Stimulated activated CD4-positive, alpha-beta T cell treated with anti-CD3 and anti-CD28 coated beads, Interleukin-12 subunit alpha, Interleukin-12 subunit beta, amount 100 ng/mL, for 24 hours (primary cell): ENCODE data around the gene FMOD.

Experiments
- DNase-seq, 2 experiments: peaks; one replicate each; pipeline ENCODE4 v3.0.0-alpha.2; 2020; ENCODE audit warnings: low read depth in 2 of 2

FMOD gene

DNA sequence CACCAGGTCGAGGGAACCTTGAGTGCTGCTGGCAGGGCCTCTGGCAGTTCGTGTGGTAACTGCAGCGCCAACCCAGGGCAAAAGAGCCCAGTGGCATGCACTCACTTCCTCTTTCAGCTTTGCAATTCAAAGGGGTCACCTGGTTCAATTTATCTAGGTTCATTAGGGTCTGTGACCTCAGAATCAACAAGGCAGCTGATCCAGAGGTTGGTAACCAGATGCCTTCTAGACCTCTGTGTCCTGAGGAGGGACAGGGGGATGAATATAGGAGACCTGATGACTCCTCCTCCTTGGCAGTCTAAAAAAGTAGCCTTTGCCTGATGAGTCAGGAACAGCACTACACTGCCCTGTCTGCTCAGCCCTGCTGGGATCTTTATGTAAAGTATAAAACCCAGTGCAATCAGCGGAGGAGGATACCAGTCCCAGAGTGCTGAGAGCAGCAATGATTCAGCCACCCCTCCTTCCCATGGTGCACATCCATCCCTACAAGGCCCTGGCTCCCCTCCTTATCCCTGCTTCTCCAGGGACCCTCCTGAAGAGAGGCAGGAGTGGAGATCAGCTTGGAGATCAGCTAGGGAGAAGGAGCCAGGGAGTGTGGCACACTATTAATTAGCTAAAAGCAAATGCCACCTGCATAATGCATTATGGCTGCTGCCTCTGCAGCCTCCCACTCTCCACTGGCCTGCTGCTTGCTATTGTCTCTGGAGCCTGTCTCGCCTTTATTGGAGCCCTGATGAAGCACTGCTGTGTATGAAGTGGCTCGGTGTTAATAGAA is 11.2 kb upstream of the FMOD start:
- no peak for DNase-seq

- no peak for DNase-seq
These were observed 9.7 kb upstream of the FMOD start for GRCh38 chr1:203360547-203361185.

- DNase-seq: no peak
These were observed 8.2 kb upstream of the FMOD start for GRCh38 chr1:203359010-203359571.

DNA sequence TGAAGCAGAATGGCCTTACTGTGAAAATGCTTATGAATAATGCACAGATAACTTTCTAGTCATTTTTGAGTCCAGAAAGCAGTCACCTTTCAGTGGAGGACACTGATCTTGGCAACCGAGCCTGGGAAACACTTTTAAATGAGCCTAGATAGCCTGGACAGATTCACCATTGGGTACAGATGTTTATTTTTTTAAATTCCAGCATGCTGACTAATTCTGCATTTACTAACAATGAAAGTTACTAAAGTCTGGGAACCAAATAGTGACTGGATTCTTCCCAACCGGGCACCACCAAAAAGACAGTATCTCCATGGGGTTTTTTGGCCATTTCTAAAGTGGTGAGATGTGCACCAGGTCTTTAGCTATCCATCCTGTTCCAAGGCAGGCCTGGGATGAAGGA is 3.3 kb upstream of the FMOD start:
- DNase-seq: no peak

DNA sequence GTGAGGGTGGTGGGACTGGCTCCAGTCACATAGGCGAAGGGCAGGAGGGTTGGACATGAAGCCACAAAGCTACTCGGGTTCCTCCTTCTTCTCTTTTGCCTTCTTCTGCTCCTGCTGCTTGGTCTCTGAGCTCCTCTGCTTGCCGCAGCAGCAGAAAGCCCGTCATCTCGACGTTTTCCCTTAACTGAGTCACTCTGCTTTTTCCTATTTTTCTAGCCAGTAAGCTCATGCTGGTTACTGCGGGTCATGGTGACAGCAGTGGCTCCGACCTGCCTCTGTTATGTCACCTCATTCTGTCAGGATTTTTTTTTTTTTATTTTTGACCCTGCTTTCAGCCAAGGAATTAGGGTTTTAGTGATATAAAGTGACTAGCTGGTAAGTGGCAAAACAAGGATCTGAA is 2.6 kb upstream of the FMOD start:
- no peak for DNase-seq

DNA sequence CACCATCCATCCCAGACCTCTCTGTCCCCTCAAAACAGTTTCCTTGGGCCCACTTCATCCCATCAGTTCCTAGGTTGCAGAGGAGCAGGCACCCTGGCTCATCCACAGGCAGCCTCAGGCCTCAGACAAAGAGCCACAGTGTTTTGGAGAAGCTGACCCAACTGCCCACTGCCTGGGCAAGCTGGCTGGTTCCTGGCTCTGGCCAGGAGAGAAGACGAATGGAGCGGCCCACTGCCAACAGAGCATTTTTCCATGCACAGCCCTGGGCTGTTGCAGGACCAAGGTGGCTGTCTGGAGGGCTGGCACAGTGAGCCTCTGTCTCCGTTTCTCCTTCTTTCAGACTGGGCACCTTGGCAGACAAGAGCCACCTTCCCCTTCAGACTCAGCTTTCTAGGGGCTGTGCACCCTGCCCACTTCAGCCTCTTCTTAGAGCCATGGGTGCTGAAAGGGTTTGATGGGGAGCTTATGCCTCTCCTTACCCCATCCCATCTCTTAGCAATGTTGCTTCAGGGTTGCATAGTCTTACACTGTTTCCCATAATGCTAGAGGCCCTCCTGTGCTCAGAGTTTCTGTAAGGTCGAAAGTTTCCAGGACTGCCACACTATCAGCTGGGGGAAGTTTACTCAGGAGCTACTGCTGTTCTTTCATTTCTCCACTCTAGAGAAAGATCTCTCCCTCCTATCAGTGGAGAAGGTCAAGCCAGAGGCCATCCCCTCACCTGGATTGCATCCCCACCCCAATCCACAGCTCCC is 973 bp downstream of the FMOD start:
- DNase-seq: no peak

- DNase-seq: no peak
These were observed 1.8 kb downstream of the FMOD start for GRCh38 chr1:203349166-203349565.

DNA sequence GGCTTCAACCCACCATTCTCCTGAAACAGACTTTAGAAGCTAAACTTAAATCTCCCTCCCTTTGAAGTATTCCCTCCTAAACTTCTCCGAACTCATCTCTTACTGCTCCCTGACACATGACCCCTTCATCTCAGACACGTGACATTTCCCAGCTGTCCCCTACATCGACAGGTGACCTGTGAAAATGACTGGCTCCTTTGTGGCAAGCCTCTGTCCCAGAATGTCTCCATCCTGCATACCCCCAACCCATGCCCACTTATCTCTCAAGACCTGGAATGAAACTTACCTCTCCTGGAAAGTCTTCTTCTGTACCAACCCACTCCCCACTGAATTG is 4.2 kb downstream of the FMOD start:
- DNase-seq: no peak

GRCh38 chr1:203346060-203346768 is 4.7 kb downstream of the FMOD start:
- DNase-seq: no peak

- no peak for DNase-seq
These were observed 6.8 kb downstream of the FMOD start for GRCh38 chr1:203343956-203344754.

- DNase-seq: peak in 1 of 2 experiments; percentile 54
These were observed 8.6 kb downstream of the FMOD start for GRCh38 chr1:203342192-203342940.

DNA sequence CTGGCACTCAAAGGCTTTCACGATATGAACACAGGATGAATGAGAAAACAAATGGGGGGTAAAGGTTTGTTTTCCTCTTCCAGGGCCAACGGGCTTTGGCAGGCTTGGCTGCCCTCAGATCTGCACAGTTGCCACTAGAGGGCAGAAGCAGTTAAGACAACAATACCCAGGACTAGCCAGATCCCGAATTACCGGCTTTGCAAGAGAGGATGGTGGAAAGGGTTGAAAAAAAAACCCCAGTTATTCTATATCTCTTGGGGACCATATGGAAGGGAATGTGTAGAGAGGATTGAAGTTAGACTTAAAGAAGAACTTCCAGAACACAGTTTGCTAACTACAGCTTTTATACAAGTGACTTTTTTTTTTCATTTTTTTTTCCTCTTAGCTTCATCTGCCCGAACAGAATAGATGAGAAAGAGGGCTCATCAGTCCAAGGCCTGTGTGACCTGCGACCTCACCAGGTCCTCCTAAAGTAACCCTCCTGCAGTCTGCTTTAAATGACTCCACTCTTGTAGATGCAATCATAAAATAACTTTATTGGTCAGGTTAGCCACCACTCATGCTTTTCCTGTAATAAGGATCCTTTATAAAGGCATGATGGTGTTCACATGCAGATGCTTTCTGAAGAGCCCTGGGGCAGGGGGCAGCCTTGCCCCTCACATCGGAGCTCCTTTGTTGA is 10.7 kb downstream of the FMOD start:
- DNase-seq: peak in 1 of 2 experiments; percentile 35

- DNase-seq: peak in 1 of 2 experiments; percentile 46
These were observed 12.4 kb downstream of the FMOD start for GRCh38 chr1:203338335-203339036.

DNA sequence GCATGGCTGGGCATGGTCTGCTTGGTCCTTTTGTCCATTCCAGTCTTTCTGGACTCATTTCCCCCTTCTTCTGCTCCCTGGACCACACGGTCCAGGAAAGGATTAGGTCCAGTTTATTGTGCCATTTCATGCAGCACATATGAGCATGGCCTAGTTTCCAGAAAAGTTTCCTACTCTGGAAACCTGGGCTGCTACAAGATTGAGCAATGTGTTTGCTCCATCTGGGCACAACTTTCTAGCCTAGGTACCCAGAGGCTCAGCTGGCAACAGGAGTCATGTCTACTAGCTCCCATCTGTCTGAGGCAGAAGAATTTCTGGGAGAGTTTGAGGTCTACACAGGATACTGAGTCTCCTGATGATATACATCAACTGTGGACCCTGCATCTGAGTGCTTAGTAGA is 14.8 kb downstream of the FMOD start:
- DNase-seq: no peak

GRCh38 chr1:203335503-203335902 is 15.4 kb downstream of the FMOD start:
- no peak for DNase-seq

GRCh38 chr1:203331224-203331623 is 19.7 kb downstream of the FMOD start:
- no peak for DNase-seq

DNA sequence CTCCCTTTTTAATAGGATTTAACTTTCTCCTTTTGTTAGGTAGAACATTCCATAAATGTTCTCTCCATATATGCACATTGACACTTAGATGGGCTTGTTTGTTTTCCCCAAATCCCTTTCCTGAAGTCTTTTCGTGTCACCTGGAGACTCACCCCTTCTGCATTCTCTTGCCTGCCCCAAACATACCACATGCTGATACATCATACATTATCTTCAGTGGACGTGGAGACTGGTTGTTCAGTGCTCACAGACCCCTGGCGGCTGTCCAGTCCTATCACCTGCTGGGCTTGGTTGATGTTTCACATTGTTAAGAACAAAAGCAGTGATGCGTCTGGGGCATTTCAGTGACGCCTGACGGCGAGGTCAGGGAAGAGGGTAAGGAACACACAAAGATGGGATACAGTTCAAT is 22.2 kb downstream of the FMOD start:
- no peak for DNase-seq

GRCh38 chr1:203327684-203328457 is 23.1 kb downstream of the FMOD start:
- DNase-seq: no peak
